H9 (cell line): Measurements from ENCODE around the gene TMEFF2. TPM values are rescaled to one million over a fixed set of nuclear protein-coding genes. Genes with fewer than 3 reads are reported as not detected.

Experiments
- DNase-seq: peaks from one replicate; pipeline ENCODE4 v3.0.0-alpha.2; 2017
- H2AFZ ChIP-seq: one replicate; pipeline ENCODE4 v1.6.1; 2013; ENCODE audit warnings: mild to moderate bottlenecking, low read length, control low read depth, moderate library complexity
- H2AK5ac ChIP-seq: 2 replicates; pipeline ENCODE4 v1.6.1; 2013; ENCODE audit warnings: low read length, control low read depth, mixed read lengths; ENCODE audit not compliant: insufficient read length
- H2BK120ac ChIP-seq: one replicate; pipeline ENCODE4 v1.6.1; 2013; ENCODE audit warnings: low read depth, mild to moderate bottlenecking, low read length, control low read depth, inconsistent platforms; ENCODE audit not compliant: poor library complexity, severe bottlenecking
- H2BK12ac ChIP-seq: 2 replicates; pipeline ENCODE4 v1.6.1; 2013; ENCODE audit warnings: low read length, control low read depth, mixed read lengths, low read depth; ENCODE audit not compliant: insufficient read length
- H2BK15ac ChIP-seq: 2 replicates; pipeline ENCODE4 v1.6.1; 2013; ENCODE audit warnings: low read depth, low read length, control low read depth
- H2BK20ac ChIP-seq: one replicate; pipeline ENCODE4 v1.6.1; 2013; ENCODE audit warnings: low read depth, mild to moderate bottlenecking, low read length, control low read depth, inconsistent platforms; ENCODE audit not compliant: poor library complexity, severe bottlenecking
- H2BK5ac ChIP-seq: 2 replicates; pipeline ENCODE4 v1.6.1; 2013; ENCODE audit warnings: low read length, control low read depth, mixed read lengths; ENCODE audit not compliant: insufficient read length
- H3K14ac ChIP-seq: 2 replicates; pipeline ENCODE4 v1.6.1; 2013; ENCODE audit warnings: low read length, control low read depth; ENCODE audit not compliant: insufficient read depth
- H3K18ac ChIP-seq: 2 replicates; pipeline ENCODE4 v1.6.1; 2013; ENCODE audit warnings: low read depth, mild to moderate bottlenecking, mixed read lengths, low read length, control low read depth; ENCODE audit not compliant: insufficient read length
- H3K23ac ChIP-seq: 2 replicates; pipeline ENCODE4 v1.6.1; 2013; ENCODE audit warnings: low read length, control low read depth, mixed read lengths, low read depth; ENCODE audit not compliant: insufficient read length
- H3K23me2 ChIP-seq: 2 replicates; pipeline ENCODE4 v1.6.1; 2013; ENCODE audit warnings: low read depth, mild to moderate bottlenecking, mixed read lengths, low read length, control low read depth; ENCODE audit not compliant: insufficient read length, poor library complexity, severe bottlenecking
- H3K27ac ChIP-seq: 2 replicates; pipeline ENCODE4 v1.5.1; 2013; ENCODE audit warnings: low read length, control low read depth, mixed read lengths, low read depth; ENCODE audit not compliant: insufficient read length
- H3K27me3 ChIP-seq: 2 replicates; pipeline ENCODE4 v1.6.1; 2013; ENCODE audit warnings: low read length, control low read depth, inconsistent platforms; ENCODE audit not compliant: insufficient read depth
- H3K4ac ChIP-seq: 2 replicates; pipeline ENCODE4 v1.6.1; 2013; ENCODE audit warnings: low read depth, mild to moderate bottlenecking, control low read depth, inconsistent platforms, low read length, moderate library complexity
- H3K4me1 ChIP-seq: 2 replicates; pipeline ENCODE4 v1.6.1; 2013; ENCODE audit warnings: low read length, control low read depth, inconsistent platforms; ENCODE audit not compliant: insufficient read depth
- H3K4me2 ChIP-seq: 2 replicates; pipeline ENCODE4 v1.6.1; 2013; ENCODE audit warnings: low read length, control low read depth, mixed read lengths; ENCODE audit not compliant: insufficient read length, insufficient read depth
- H3K56ac ChIP-seq: 2 replicates; pipeline ENCODE4 v1.6.1; 2013; ENCODE audit warnings: low read depth, mild to moderate bottlenecking, mixed read lengths, low read length, control low read depth; ENCODE audit not compliant: insufficient read length
- H3K79me1 ChIP-seq: 2 replicates; pipeline ENCODE4 v1.6.1; 2013; ENCODE audit warnings: low read depth, mild to moderate bottlenecking, moderate library complexity, low read length, control low read depth, inconsistent platforms; ENCODE audit not compliant: insufficient read depth, poor library complexity, severe bottlenecking
- H3K79me2 ChIP-seq: 2 replicates; pipeline ENCODE4 v1.6.1; 2013; ENCODE audit warnings: low read length, control low read depth, inconsistent platforms; ENCODE audit not compliant: insufficient read depth
- H3K9ac ChIP-seq: 2 replicates; pipeline ENCODE4 v1.6.1; 2013; ENCODE audit warnings: low read length, control low read depth, mixed read lengths; ENCODE audit not compliant: insufficient read length; ENCODE audit errors: extremely low read depth
- H3K9me3 ChIP-seq: one replicate; pipeline ENCODE4 v1.6.1; 2013; ENCODE audit warnings: low read depth, low read length, inconsistent platforms; ENCODE audit not compliant: control insufficient read depth
- H3T11ph ChIP-seq: one replicate; pipeline ENCODE4 v1.6.1; 2013; ENCODE audit warnings: mild to moderate bottlenecking, low read length, control low read depth, inconsistent platforms
- H4K20me1 ChIP-seq: one replicate; pipeline ENCODE4 v1.6.1; 2013; ENCODE audit not compliant: control insufficient read depth, insufficient read length, insufficient read depth
- H4K5ac ChIP-seq: 2 replicates; pipeline ENCODE4 v1.6.1; 2013; ENCODE audit warnings: low read depth, mild to moderate bottlenecking, mixed read lengths, low read length, control low read depth; ENCODE audit not compliant: insufficient read length
- H4K8ac ChIP-seq: replicated peaks from 2 replicates; pipeline ENCODE4 v1.6.1; 2013; ENCODE audit warnings: low read length, control low read depth, mixed read lengths, low read depth; ENCODE audit not compliant: insufficient read length
- H4K91ac ChIP-seq: 2 replicates; pipeline ENCODE4 v1.6.1; 2013; ENCODE audit warnings: low read depth, mild to moderate bottlenecking, moderate library complexity, mixed read lengths, low read length, control low read depth; ENCODE audit not compliant: insufficient read length
- H3K27ac Mint-ChIP-seq, 3 experiments: 2 replicates in 2 of 3; 3 replicates in 1 of 3; pipeline ENCODE4 v1.8.0; 2020 to 2021; ENCODE audit warnings: mixed read lengths in 3 of 3, mild to moderate bottlenecking in 1 of 3, moderate library complexity in 1 of 3
- H3K27me3 Mint-ChIP-seq: 2 replicates; pipeline ENCODE4 v1.8.0; 2021; ENCODE audit warnings: low read depth, mild to moderate bottlenecking, moderate library complexity, mixed read lengths
- H3K36me3 Mint-ChIP-seq, 3 experiments: 2 replicates in 2 of 3; 3 replicates in 1 of 3; pipeline ENCODE4 v1.8.0; 2020 to 2021; ENCODE audit warnings: low read depth in 3 of 3, mixed read lengths in 3 of 3; ENCODE audit not compliant: insufficient read depth in 1 of 3
- H3K4me1 Mint-ChIP-seq, 2 experiments: 2 replicates each; pipeline ENCODE4 v1.8.0; 2020; ENCODE audit warnings: mixed read lengths in 2 of 2
- H3K4me3 Mint-ChIP-seq, 2 experiments: 2 replicates in 1 of 2; 3 replicates in 1 of 2; pipeline ENCODE4 v1.8.0; 2020 to 2021; ENCODE audit warnings: mild to moderate bottlenecking in 2 of 2, mixed read lengths in 2 of 2, moderate library complexity in 1 of 2
- H3K9me3 Mint-ChIP-seq, 2 experiments: 2 replicates in 1 of 2; 3 replicates in 1 of 2; pipeline ENCODE4 v1.8.0; 2020; ENCODE audit warnings: mild to moderate bottlenecking in 2 of 2, mixed read lengths in 2 of 2, moderate library complexity in 1 of 2
- WGBS: extraction: QIAGEN DNeasy Blood & Tissue Kit; methylation state at CpG from one replicate; pipeline ENCODE4 v1.1.7; 2013; ENCODE audit warnings: missing lambda C conversion rate, low lambda C conversion rate, mixed read lengths; ENCODE audit not compliant: insufficient read length; ENCODE audit errors: extremely low coverage; 5-methylcytosine and 5-hydroxymethylcytosine counted together
- total RNA-seq: library from RNA; stranded (reverse); gene quantifications from 2 replicates; pipeline ENCODE4 v1.2.1, GENCODE V29; 2021
- TF ChIP-seq, protein P1 (sequence below): fragments of 200-600 bp; sonication (generic); conservative IDR thresholded peaks from 3 replicates; pipeline ENCODE4 v1.8.0; 2021; ENCODE audit warnings: antibody characterized with exemption, mild to moderate bottlenecking

Gene TMEFF2
- total RNA-seq, 1 experiment from 2014 or later: 0.39 TPM

DNA sequence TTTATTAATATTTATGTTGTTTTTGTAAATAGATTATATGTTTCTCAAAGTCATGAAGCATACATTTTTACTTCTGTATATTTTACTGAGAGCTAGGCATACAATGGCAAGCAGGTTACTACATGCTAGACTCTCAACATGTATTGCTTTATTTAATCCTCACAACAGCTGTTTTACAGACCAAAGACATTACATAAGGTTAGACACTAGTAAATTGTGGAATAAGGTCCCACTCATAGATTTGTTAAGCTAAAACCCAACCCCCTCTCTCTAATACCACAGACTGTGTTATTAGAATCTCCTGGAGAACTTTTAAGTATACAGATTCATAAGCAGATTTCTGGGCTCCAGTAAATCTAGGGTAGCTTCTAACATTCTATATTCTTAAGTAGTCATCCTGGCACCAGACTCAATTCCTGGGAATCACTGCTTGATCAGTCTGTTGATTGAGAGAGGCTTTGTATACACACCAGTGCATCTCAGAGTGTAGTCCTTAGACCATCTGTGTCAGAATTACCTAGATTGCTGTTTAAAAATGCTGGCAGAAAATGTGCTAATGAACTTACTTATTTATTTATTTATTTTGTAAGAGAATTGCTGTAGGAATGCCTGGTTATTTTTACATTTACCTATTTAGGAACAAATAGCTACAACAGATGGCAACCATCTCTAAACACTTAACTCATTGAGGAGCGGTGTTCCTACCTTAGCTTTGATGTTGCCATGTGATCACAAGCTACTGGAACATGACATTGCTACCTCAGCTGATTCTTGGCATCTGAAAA is 194.3 kb downstream of the TMEFF2 start:
- Mint-ChIP-seq H3K36me3 (peaks cover 0 to 11% (median 2%) of the 10 kb centered on the region in 3 experiments; a peak in 4 of 7 replicates), H3K27ac (no peak overlapping the region), H3K4me3 (no peak overlapping the region), H3K9me3 (peaks cover 1 to 3% of the 10 kb centered on the region in 2 experiments; a peak in 2 of 5 replicates), H3K4me1 (peaks cover 14 to 24% of the 10 kb centered on the region in 2 experiments), H3K27me3 (no peaks in the 10 kb centered on the region)
- Histone ChIP-seq H3K18ac (no peak overlapping the region), H2BK20ac (no peak overlapping the region), H3K23me2 (no peaks in the 10 kb centered on the region), H2BK120ac (no peak overlapping the region), H3K27ac (no peak overlapping the region), H3K56ac (no peak overlapping the region), H3K79me1 (no peaks in the 10 kb centered on the region), H3K4me1 (no peaks in the 10 kb centered on the region; the same call in 1 of the 2 replicates), H4K5ac (no peak overlapping the region), H4K20me1 (no peaks in the 10 kb centered on the region), H4K8ac (no peak overlapping the region), H2AFZ (no peak overlapping the region), H2BK15ac (no peak overlapping the region), H2BK5ac (no peak overlapping the region), H3K4me2 (no peak overlapping the region), H2AK5ac (no peak overlapping the region), H2BK12ac (no peak overlapping the region), H3K79me2 (no peaks in the 10 kb centered on the region), H3K9me3 (no peaks in the 10 kb centered on the region), H3K27me3 (no peaks in the 10 kb centered on the region), H3K23ac (no peak overlapping the region), H3K9ac (no peak overlapping the region), H4K91ac (no peak overlapping the region), H3K14ac (no peak overlapping the region), H3K4ac (no peak overlapping the region), H3T11ph (no peak overlapping the region)
- no CpG with 5 or more reads among the region's 1 CpG for WGBS
- TF ChIP-seq, protein P1, sequence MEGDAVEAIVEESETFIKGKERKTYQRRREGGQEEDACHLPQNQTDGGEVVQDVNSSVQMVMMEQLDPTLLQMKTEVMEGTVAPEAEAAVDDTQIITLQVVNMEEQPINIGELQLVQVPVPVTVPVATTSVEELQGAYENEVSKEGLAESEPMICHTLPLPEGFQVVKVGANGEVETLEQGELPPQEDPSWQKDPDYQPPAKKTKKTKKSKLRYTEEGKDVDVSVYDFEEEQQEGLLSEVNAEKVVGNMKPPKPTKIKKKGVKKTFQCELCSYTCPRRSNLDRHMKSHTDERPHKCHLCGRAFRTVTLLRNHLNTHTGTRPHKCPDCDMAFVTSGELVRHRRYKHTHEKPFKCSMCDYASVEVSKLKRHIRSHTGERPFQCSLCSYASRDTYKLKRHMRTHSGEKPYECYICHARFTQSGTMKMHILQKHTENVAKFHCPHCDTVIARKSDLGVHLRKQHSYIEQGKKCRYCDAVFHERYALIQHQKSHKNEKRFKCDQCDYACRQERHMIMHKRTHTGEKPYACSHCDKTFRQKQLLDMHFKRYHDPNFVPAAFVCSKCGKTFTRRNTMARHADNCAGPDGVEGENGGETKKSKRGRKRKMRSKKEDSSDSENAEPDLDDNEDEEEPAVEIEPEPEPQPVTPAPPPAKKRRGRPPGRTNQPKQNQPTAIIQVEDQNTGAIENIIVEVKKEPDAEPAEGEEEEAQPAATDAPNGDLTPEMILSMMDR: no peak
- no peak for DNase-seq
